ENCODE results near the gene HEXA. TPM values are rescaled to one million over a fixed set of nuclear protein-coding genes. Genes with fewer than 3 reads are reported as not detected.

Gene HEXA
- total RNA-seq, 1 donor from 2014 or later: 185 TPM

DNA sequence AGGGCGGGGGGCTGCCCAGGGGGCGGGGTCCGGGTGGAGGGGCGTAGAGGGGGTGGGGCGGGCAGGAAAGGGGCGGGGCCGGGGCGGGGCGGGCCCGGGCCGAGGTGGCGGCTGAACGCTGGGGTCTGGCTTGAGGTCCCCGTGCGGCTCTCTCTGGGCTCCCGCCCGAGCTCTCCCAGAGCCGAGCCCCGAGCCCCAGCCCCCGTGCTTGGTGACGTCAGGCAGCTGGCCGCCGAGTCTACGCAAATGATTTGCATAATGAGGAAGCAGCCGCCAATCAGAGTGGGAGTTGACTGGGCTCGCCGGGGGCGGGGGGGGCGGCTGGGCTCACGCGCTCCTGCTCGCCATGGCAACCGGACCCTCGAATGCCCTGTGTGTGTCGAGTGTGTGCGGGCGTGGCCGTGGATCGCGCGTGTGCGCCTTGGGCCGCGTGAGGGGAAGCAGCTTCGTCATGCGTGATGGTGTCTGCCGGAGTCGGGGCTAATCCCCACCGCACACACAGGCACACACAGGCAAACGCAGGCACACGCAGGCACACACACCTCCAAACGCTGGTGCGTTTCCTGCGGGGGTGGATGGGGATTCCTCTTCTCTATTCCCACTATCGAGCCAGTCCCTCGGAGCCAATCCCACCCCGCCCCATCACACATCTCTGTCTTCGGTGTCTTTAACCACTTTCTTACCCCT, 55.7 kb downstream of the HEXA start, which contains the start of gene CELF6:
Gene CELF6 (minus strand): TSS at position 173 of the 687 bp plus-strand sequence. CDS start 283 bp downstream, outside the sequence.
- no peaks in the 10 kb centered on the region for H3K27me3 ChIP-seq
- H3K36me3 ChIP-seq: no peaks in the 10 kb centered on the region
- H3K9me3 ChIP-seq: no peaks in the 10 kb centered on the region
- H3K27ac ChIP-seq: no peak within 1 kb of the TSS
- H3K4me1 ChIP-seq: peaks cover 7% of the 10 kb centered on the region
- no peak for TF ChIP-seq CTCF (IDR thresholded peaks at IDR 0.05)
- peak; percentile 91 for DNase-seq
- H3K4me3 ChIP-seq: peak within 1 kb of the TSS; percentile 51
- intact Hi-C loops (cut with DNase I): no loop called here
- ATAC-seq: peak; percentile 84

DNA sequence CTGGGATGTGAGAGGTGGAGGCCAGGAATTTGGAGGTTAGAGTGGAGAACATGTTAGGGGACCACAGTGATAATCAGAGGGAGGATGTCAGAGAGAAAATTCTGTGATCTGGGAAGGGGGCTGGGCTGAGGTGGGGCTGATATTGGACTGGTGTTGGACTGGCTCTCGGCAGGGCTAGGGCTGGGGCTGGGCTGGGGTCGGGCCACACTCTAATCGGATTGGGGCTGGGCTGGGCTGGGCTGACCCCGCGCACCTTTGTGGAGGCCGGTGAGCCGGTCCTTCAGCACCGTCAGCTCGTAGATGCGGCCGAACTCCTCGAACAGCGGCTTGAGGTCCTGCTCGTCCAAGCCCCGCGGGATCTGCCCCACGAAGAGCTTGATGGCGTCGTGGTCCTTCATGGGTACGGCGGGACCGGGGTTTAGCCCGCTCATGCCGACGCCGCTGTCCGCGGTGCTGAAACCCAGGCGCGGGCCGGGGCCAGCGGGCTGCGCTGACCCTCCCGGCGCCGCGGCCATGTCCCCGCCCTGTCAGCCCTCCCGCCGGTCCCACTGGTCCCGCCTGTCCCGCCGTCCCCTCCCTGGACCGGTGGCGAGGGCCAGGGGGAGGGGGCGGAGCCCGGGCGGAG, 56.3 kb downstream of the HEXA start:
- no peak for TF ChIP-seq CTCF (IDR thresholded peaks at IDR 0.05)
- DNase-seq (peak; percentile 87), ATAC-seq (peak; percentile 93)
- peaks cover 7% of the 10 kb centered on the region for H3K4me1 ChIP-seq
- no peaks in the 10 kb centered on the region for H3K36me3 ChIP-seq
- no peaks in the 10 kb centered on the region for H3K27me3 ChIP-seq
- intact Hi-C loops (cut with DNase I): no loop called here
- no peak overlapping the region for H3K27ac ChIP-seq
- H3K9me3 ChIP-seq: no peaks in the 10 kb centered on the region
- peak overlapping the region; percentile 51 for H3K4me3 ChIP-seq

DNA sequence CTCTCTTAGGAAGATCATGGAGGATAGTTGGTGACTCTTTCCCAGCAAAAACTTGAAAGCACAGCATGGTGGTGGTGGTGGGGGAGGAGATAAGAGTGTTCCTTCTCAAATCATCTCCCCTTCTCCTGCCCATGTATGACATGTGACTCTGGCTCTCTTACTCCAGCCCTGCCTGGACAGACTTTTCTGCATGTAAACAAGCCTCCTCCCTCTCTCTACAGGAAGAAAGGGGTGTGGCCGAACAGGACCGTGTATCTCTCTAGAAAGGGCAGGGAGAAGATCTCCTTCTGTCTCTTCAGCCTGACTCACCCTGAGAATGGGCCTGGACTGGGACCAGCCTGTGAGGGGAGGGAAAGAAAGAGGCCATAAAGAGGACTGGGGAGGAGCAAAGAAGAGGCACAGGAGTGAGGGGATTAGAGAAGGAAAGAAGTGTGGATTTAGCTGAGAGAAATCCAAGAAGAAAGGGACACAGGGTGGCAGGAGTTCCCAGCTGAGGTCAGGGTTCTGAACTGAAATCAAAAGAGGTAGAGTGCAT, 57.3 kb downstream of the HEXA start:
- ATAC-seq (no peak), DNase-seq (no peak)
- TF ChIP-seq CTCF (IDR thresholded peaks at IDR 0.05): no peak
- H3K27ac ChIP-seq: no peak overlapping the region
- no peaks in the 10 kb centered on the region for H3K27me3 ChIP-seq
- intact Hi-C loops (cut with DNase I): no loop called here
- no peak overlapping the region for H3K4me3 ChIP-seq
- H3K36me3 ChIP-seq: no peaks in the 10 kb centered on the region
- peaks cover 7% of the 10 kb centered on the region for H3K4me1 ChIP-seq
- H3K9me3 ChIP-seq: no peaks in the 10 kb centered on the region

- DNase-seq (no peak), ATAC-seq (no peak)
- H3K9me3 ChIP-seq: no peaks in the 10 kb centered on the region
- H3K27ac ChIP-seq: no peak overlapping the region
- H3K27me3 ChIP-seq: no peaks in the 10 kb centered on the region
- no peaks in the 10 kb centered on the region for H3K36me3 ChIP-seq
- H3K4me3 ChIP-seq: no peak overlapping the region
- intact Hi-C loops (cut with DNase I): no loop called here
- H3K4me1 ChIP-seq: peaks cover 7% of the 10 kb centered on the region
- no peak for TF ChIP-seq CTCF (IDR thresholded peaks at IDR 0.05)
Measured at GRCh38 chr15:72315706-72316370, 60.0 kb downstream of the HEXA start.

GRCh38 chr15:72313881-72314280, 61.9 kb downstream of the HEXA start:
- ATAC-seq: no peak

More at GRCh38 chr15:72313881-72314280, 61.9 kb downstream of the HEXA start:
- no peak overlapping the region for H3K27ac ChIP-seq
- no peaks in the 10 kb centered on the region for H3K27me3 ChIP-seq
- H3K4me3 ChIP-seq: no peak overlapping the region
- H3K4me1 ChIP-seq: no peaks in the 10 kb centered on the region
- no peaks in the 10 kb centered on the region for H3K9me3 ChIP-seq
- no peak for TF ChIP-seq CTCF (IDR thresholded peaks at IDR 0.05)
- H3K36me3 ChIP-seq: no peaks in the 10 kb centered on the region
- intact Hi-C loops (cut with DNase I): no loop called here
- DNase-seq: no peak
